Testis (tissue), 3 donors: ENCODE results near the gene ABHD6. TPM values are rescaled to one million over a fixed set of nuclear protein-coding genes. Genes with fewer than 3 reads are reported as not detected.
"Not testable (repeated sequence)": the region's sequence is repeated elsewhere in the genome, so short reads cannot be mapped to it uniquely, and the experiment has no call there.

Experiments
- DNase-seq: peaks from one replicate; pipeline ENCODE4 v3.0.0-alpha.2; 2019
- H3K27ac ChIP-seq, 2 donors: fragments of 200-600 bp; sonication (generic); one replicate each; pipeline ENCODE4 v1.5.1; 2019
- H3K27me3 ChIP-seq: fragments of 200-600 bp; sonication (generic); one replicate; pipeline ENCODE4 v1.5.1; 2019
- H3K36me3 ChIP-seq: fragments of 200-600 bp; sonication (generic); one replicate; pipeline ENCODE4 v1.5.1; 2017; ENCODE audit warnings: low read depth; ENCODE audit errors: missing control alignments
- H3K4me1 ChIP-seq: fragments of 200-600 bp; sonication (generic); one replicate; pipeline ENCODE4 v1.5.1; 2019
- H3K4me3 ChIP-seq, 2 donors: fragments of 200-600 bp; sonication (generic); one replicate each; pipeline ENCODE4 v1.5.1; 2017 to 2019
- H3K9me3 ChIP-seq: fragments of 200-600 bp; sonication (generic); one replicate; pipeline ENCODE4 v1.5.1; 2017
- POLR2A ChIP-seq: fragments of 450-650 bp; IDR thresholded peaks from one replicate; pipeline ENCODE4 v1.6.1; 2017; ENCODE audit warnings: antibody characterized with exemption, mild to moderate bottlenecking, moderate library complexity
- WGBS, 2 donors: methylation state at CpG; one replicate each; pipeline ENCODE4 v1.1.5; 2018; 5-methylcytosine and 5-hydroxymethylcytosine counted together
- intact Hi-C: fragments of 100-400 bp; cut with DNase I; formaldehyde crosslinking; loops from one replicate; pipeline ENCODE4 v1.15.1; 2023; ENCODE audit warnings: low total_unique reads
- polyA plus RNA-seq: library from polyadenylated mRNA; stranded (reverse); fragments of 350-450 nt; fragmentation: Illumina TruSeq; extraction: RNeasy Lipid Tissue Mini Kit (QIAGEN cat#74804); gene quantifications from one replicate; pipeline ENCODE4 v1.2.3, GENCODE V29; 2014; ENCODE audit warnings: low read depth, low replicate concordance; ENCODE audit not compliant: insufficient read depth
- total RNA-seq, 2 donors: library from RNA; depleted of rRNA; stranded (reverse); fragments of >200 nt; gene quantifications; one replicate each; pipeline ENCODE4 v1.2.3, GENCODE V29; 2016
- TF ChIP-seq, protein P1 (sequence below), 3 experiments: fragments of 450-650 bp in 2 of 3; fragments of 200-600 bp in 1 of 3; sonication (generic) in 1 of 3; IDR thresholded peaks; one replicate each; pipeline ENCODE4 v1.5.1; 2016 to 2019; ENCODE audit warnings: antibody characterized with exemption in 3 of 3, mild to moderate bottlenecking in 2 of 3, moderate library complexity in 1 of 3

ABHD6 gene
- total and polyA plus RNA-seq, 3 donors from 2014 or later = 11.7 to 17.8 (median 12.1) TPM

DNA sequence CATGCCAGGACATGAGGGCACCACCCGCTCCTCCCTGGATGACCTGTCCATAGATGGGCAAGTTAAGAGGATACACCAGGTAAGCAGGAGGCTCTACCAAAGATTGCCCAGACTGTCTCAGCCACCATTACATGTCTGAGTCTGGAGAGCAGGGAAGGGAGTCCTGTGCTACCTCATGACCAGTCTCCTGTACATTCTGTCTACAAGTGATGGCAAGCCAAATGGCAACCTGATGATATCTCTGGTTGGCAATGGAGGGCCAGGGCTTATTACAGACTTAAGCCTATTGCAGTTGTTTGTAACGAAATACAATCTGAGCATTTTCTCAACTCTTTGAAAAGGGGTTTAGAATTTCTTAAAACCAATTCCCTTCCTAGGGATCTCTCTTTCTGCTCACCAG lies 31.8 kb downstream of the ABHD6 start:
- H3K4me1 ChIP-seq = no peaks in the 10 kb centered on the region
- no peaks in the 10 kb centered on the region for H3K27me3 ChIP-seq
- intact Hi-C loops = no loop called here
- TF ChIP-seq, protein P1, sequence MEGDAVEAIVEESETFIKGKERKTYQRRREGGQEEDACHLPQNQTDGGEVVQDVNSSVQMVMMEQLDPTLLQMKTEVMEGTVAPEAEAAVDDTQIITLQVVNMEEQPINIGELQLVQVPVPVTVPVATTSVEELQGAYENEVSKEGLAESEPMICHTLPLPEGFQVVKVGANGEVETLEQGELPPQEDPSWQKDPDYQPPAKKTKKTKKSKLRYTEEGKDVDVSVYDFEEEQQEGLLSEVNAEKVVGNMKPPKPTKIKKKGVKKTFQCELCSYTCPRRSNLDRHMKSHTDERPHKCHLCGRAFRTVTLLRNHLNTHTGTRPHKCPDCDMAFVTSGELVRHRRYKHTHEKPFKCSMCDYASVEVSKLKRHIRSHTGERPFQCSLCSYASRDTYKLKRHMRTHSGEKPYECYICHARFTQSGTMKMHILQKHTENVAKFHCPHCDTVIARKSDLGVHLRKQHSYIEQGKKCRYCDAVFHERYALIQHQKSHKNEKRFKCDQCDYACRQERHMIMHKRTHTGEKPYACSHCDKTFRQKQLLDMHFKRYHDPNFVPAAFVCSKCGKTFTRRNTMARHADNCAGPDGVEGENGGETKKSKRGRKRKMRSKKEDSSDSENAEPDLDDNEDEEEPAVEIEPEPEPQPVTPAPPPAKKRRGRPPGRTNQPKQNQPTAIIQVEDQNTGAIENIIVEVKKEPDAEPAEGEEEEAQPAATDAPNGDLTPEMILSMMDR (IDR thresholded peaks at IDR 0.05) = no peak
- no peak for TF ChIP-seq POLR2A
- H3K27ac ChIP-seq = no peak overlapping the region
- no peak for DNase-seq
- no peaks in the 10 kb centered on the region for H3K36me3 ChIP-seq
- no peaks in the 10 kb centered on the region for H3K9me3 ChIP-seq
- H3K4me3 ChIP-seq = no peak overlapping the region
- WGBS, 2 donors = 87 to 96% methylated on average over 1 to 2 of the region's 2 CpGs

DNA sequence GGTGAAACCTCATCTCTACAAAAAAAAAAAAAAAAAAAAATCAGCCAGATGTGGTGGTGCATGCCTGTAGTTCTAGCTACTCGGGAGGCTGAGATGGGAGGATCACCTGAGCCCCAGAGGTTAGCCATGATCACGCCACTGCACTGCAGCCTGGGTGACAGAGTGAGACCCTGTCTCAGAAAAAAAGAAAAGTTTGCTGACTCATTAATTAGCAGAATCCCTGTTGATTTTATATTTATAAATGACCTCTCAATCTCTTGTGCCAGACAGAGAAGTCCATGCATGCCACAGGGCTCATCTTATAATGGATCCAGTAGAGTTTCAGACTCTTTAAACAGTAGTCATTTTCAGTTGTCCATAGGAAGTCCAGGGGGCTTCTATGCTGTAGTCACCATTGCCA lies 32.9 kb downstream of the ABHD6 start:
- DNase-seq = no peak
- intact Hi-C loops = no loop called here
- no peaks in the 10 kb centered on the region for H3K9me3 ChIP-seq
- no peaks in the 10 kb centered on the region for H3K36me3 ChIP-seq
- no peaks in the 10 kb centered on the region for H3K27me3 ChIP-seq
- no peak overlapping the region for H3K27ac ChIP-seq
- H3K4me3 ChIP-seq = no peak overlapping the region
- WGBS, 2 donors = 90 to 95% methylated on average over 2 of the region's 2 CpGs
- TF ChIP-seq, protein P1 (IDR thresholded peaks at IDR 0.05) = no peak
- TF ChIP-seq POLR2A = no peak
- no peaks in the 10 kb centered on the region for H3K4me1 ChIP-seq

DNA sequence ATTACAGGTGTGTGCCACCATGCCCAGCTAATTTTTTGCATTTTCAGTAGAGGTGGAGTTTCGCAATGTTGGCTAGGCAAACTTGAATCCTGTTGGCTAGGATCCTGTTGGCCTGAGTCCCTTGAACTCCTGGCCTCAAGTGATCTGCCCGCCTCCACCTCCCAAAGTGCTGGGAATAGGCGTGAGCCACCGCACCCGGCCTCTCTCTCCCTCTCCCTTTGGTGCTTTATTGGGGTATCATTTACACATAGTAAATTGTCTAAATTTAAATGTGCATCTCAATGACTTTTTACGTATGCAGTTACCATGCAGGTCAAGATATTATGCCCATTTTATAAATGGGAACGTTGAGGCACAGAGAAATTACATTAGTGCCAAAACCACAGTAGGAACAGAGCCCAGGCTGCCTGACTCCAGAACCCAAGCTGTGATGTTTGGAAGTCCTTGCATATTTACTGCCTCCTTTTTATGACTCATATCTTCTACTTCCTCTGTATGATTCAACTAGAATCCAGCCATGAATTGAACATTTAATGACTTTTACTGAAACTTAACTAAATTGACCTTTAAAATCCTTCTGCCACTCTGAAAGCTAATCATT lies 34.4 kb downstream of the ABHD6 start:
- TF ChIP-seq, protein P1 (IDR thresholded peaks at IDR 0.05) = no peak
- TF ChIP-seq POLR2A = no peak
- H3K4me1 ChIP-seq = no peaks in the 10 kb centered on the region
- H3K27me3 ChIP-seq = no peaks in the 10 kb centered on the region
- DNase-seq = no peak
- no peaks in the 10 kb centered on the region for H3K9me3 ChIP-seq
- intact Hi-C loops = no loop called here
- 81 to 89% methylated on average over 7 of the region's 7 CpGs for WGBS, 2 donors
- H3K27ac ChIP-seq = no peak overlapping the region
- H3K4me3 ChIP-seq = no peak overlapping the region
- no peaks in the 10 kb centered on the region for H3K36me3 ChIP-seq

DNA sequence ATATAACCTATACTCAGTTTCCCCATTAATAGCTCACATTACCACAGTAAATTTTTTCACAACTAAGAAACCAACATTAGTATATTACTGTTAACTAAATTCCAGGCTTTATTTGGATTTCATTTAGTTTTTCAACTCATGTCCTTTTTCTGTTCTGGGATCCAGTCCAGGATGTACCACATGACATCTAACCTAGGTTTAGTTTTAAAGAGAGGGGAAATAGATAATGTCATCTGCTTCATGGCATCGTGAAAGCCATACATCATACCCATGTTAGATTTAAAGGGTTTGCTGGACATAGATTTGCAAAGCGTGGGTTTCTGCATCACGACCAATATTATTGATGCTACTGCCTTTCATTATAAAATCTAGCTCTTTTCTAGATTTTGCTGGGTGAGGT lies 35.3 kb downstream of the ABHD6 start:
- no peaks in the 10 kb centered on the region for H3K36me3 ChIP-seq
- no peak for DNase-seq
- intact Hi-C loops = no loop called here
- H3K27me3 ChIP-seq = no peaks in the 10 kb centered on the region
- H3K4me3 ChIP-seq = no peak overlapping the region
- H3K9me3 ChIP-seq = no peaks in the 10 kb centered on the region
- TF ChIP-seq, protein P1 (IDR thresholded peaks at IDR 0.05) = no peak
- TF ChIP-seq POLR2A = no peak
- H3K27ac ChIP-seq = no peak overlapping the region
- H3K4me1 ChIP-seq = no peaks in the 10 kb centered on the region
- 80 to 90% methylated on average over 3 of the region's 3 CpGs for WGBS, 2 donors

DNA sequence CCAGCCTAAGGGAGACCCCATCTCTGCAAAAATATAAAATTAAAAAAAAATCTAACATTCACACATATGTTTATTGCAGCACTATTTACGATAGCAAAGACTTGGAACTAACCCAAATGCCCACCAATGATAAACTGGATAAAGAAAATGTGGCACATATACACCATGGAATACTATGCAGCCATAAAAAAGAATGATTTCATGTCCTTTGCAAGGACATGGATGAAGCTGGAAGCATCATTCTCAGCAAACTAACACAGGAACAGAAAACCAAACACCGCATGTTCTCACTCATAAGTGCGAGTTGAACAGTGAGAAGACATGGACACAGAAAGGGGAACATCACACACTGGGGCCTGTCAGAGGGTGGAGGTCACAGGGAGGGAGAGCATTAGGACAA lies 35.8 kb downstream of the ABHD6 start:
- H3K4me1 ChIP-seq, H3K27me3 ChIP-seq, H3K9me3 ChIP-seq, intact Hi-C loops, H3K27ac ChIP-seq, H3K4me3 ChIP-seq, DNase-seq, H3K36me3 ChIP-seq: not testable (repeated sequence)
- WGBS, 2 donors = 93 to 97% methylated on average over 3 of the region's 3 CpGs
